GM21515 (cell line): ENCODE measurements around the gene WAPL.
"Not testable (repeated sequence)": the region's sequence is repeated elsewhere in the genome, so short reads cannot be mapped to it uniquely, and the experiment has no call there.

Source experiments
- ATAC-seq: cut with Tn5 transposase; IDR thresholded peaks from one replicate; pipeline ENCODE4 v1.9.1; 2021; ENCODE audit not compliant: unreplicated experiment

WAPL gene

DNA sequence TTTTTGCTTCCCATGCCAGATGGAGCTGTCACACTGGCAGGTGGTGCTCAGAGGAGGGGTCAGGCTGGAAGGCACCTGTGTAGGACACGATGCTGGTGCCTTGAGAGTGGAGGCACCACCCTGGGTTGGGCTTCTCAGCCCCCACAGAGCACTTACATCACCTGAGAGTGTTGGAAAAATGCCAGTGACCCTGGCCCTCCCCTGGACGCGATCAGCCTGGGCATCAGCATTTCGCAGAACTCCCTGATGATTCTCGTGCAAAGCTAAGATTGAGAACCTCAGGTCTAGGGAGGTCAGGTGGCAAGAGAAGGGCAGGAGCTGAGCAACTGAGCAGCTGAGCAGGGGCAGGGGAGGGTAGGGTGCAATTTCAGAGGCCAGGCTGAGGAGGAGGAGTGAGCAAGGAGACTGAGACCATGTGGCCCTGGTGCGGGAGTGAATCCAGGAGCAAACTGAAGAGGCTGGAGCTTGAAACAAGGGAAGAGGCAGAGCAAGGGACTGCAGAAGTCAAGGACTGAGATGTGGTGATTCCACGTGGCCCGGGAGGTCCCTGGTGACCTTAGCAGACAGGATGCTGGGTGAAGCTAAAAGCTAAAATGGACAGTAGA is 130.3 kb downstream of the WAPL start:
- ATAC-seq: no peak

- no peak for ATAC-seq
Observed at GRCh38 chr10:86390337-86391120, 131.1 kb downstream of the WAPL start.

DNA sequence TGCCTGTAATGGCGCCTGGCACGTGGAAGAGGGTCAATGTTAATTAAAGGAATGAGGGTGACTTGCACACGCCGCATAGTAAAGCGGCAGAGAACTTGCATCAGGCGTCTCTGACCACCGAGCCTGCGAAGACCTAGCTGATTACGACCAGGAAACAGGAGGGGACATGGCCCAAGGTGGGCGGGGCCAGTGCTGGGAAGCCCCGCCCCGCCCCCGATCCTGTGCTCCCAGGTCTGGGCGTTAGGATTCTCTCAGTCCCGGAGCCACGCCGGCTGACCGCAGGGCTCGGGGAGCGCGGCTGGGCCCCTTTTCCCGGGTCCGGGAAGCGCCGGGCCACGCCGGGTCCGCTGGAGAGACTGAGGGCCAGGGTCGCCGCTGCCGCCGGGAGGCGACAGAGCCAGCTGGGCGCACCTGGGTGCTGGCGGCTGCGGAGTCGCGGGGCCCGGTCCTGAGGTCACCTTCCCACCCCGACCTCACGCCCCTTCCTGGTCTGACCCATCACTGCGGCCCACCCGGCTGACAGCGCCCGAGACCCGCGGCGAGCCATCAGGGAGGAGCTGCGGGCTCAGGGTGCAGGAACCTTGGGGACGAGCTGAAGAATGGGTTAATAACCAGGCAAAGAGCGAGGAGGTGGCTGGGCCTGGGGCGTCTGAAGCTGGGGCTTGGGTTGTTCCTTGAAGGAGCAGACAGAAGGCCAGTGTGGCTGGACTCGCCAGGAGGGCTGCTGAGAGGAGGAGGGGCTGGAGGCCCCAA is 132.0 kb downstream of the WAPL start:
- peak; percentile 71 for ATAC-seq

DNA sequence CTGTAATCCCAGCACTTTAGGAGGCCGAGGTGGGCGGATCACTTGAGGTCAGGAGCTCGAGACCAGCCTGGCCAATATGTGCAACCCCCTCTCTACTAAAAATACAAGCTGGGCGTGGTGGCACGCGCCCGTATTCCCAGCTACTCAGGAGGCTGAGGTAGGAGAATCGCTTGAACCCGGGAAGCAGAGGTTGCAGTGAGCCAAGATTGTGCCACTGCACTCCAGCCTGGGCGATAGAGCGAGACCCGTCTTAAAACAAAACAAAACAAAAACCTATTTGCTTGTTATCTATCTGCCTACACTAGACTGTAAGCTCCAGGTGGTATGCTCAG is 132.5 kb downstream of the WAPL start:
- not testable (repeated sequence) for ATAC-seq

GRCh38 chr10:86388119-86388704 is 133.4 kb downstream of the WAPL start:
- no peak for ATAC-seq

DNA sequence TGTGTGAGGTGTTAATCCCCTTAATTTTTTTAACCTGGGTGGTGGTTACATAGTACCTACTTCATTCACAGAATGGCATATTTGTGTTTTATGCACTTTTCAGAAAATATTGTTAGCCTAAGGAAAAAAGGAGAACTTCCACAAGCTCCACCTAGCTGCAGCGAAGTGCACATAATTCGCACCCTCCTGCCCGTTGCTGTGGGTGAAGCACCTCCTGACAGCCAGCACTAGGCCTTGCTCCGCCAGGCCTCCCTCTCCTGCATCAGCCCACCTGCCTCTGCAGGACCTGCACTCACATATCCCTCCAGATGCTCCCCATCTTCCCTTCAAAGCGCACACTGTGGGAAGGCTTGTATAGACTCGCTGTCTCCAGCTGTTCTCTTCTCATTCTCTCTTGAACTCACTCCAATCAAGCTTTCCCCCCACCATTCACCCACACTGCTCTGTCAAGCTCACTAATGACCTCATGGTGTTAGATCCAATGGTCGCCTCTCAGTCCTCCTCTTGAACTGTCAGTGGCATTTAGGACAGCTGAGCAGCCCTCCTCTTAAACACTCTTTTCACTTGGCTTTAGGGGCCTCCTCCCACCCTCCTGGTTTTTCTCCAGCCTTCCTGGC is 134.3 kb downstream of the WAPL start:
- no peak for ATAC-seq

GRCh38 chr10:86385806-86386205 is 135.8 kb downstream of the WAPL start:
- ATAC-seq: no peak
